K562 (cell line): ENCODE results near the gene CABLES1. TPM values are rescaled to one million over a fixed set of nuclear protein-coding genes. Genes with fewer than 3 reads are reported as not detected.
A peak's percentile ranks its signal among the peaks of the same experiment; 100 is the strongest.

Experiments used
- ATAC-seq: fragments of 200-7000 bp; cut with Tn5 transposase; 3 replicates; pipeline ENCODE4 v1.9.1; 2020; ENCODE audit warnings: moderate library complexity
- BruUV-seq: library from RNA; stranded (reverse); fragments of 400-500 nt; replicated peaks from 2 replicates; lab custom pipeline; 2021; lab: Mats Ljungman, UMichigan
- CTCF ChIA-PET: fragments of 300-600 bp; formaldehyde crosslinking; extraction: SDS; loops from one replicate; lab custom pipeline; 2021; ENCODE audit warnings: low intra/inter-chr PET ratio; lab: Yijun Ruan, JAX
- POLR2A ChIA-PET: fragments of 300-600, 350-650 bp; sonication (Branson Sonifier 250); formaldehyde crosslinking; extraction: SDS; loops from one replicate; lab custom pipeline; 2021; ENCODE audit warnings: antibody characterized with exemption, inconsistent platforms; lab: Yijun Ruan, JAX
- DNase-seq, 4 experiments: peaks; one replicate each; pipeline versions ENCODE4 v3.0.0 to v3.0.0-alpha.2; 2011 to 2018; ENCODE audit warnings: low spot score in 3 of 4, mixed read lengths in 3 of 4; ENCODE audit errors: extremely low read depth in 1 of 4
- FAIRE-seq: peaks from 2 replicates; lab custom pipeline; 2011; peaks lifted over from hg19 to GRCh38; lab: Jason Lieb, UNC
- H2AFZ ChIP-seq: 2 replicates; pipeline ENCODE4 v1.6.0; 2011; ENCODE audit warnings: low read depth, low read length, control low read depth, inconsistent platforms
- H3K27ac ChIP-seq: fragments of 200-600 bp; 3 replicates; pipeline ENCODE4 v1.8.0; 2011; ENCODE audit warnings: low read depth, mild to moderate bottlenecking, control low read depth, inconsistent platforms, low read length, moderate library complexity, mixed read lengths; ENCODE audit errors: extremely low read depth
- H3K27me3 ChIP-seq, 2 experiments: fragments of 300-600 bp in 1 of 2; 2 replicates in 1 of 2; 3 replicates in 1 of 2; pipeline versions ENCODE4 v1.6.0 to v1.8.0; 2011; ENCODE audit warnings: inconsistent platforms in 2 of 2, low read length in 2 of 2, mild to moderate bottlenecking in 1 of 2, mixed read lengths in 1 of 2, moderate library complexity in 1 of 2; ENCODE audit not compliant: control insufficient read depth in 2 of 2, insufficient read depth in 2 of 2
- H3K36me3 ChIP-seq: fragments of 300-600 bp; 3 replicates; pipeline ENCODE4 v1.8.0; 2011; ENCODE audit warnings: mild to moderate bottlenecking, low read length, inconsistent platforms; ENCODE audit not compliant: control insufficient read depth, insufficient read depth
- H3K4me1 ChIP-seq, 2 experiments: fragments of 200-600 bp in 1 of 2; replicated peaks in 1 of 2; 2 replicates in 1 of 2; 3 replicates in 1 of 2; pipeline versions ENCODE4 v1.5.1 to v1.8.0; 2011; ENCODE audit warnings: inconsistent platforms in 2 of 2, low read length in 2 of 2, mild to moderate bottlenecking in 1 of 2, mixed read lengths in 1 of 2, moderate library complexity in 1 of 2; ENCODE audit not compliant: control insufficient read depth in 2 of 2, insufficient read depth in 2 of 2
- H3K4me2 ChIP-seq: 2 replicates; pipeline ENCODE4 v1.6.1; 2011; ENCODE audit warnings: low read length, control low read depth, inconsistent platforms, mixed read lengths; ENCODE audit not compliant: insufficient read depth
- H3K4me3 ChIP-seq: fragments of 200-600 bp; sonication (generic), shearing (Covaris generic); 2 replicates; pipeline ENCODE4 v1.5.1; 2016; ENCODE audit warnings: control low read depth, inconsistent platforms
- H3K79me2 ChIP-seq: fragments of 200-600 bp; 3 replicates; pipeline ENCODE4 v1.8.0; 2011; ENCODE audit warnings: low read length, inconsistent platforms; ENCODE audit not compliant: control insufficient read depth, insufficient read depth
- H3K9ac ChIP-seq, 2 experiments: 2 replicates each; pipeline versions ENCODE4 v1.6.0 to v1.6.1; 2011; ENCODE audit warnings: low read depth in 2 of 2, low read length in 2 of 2, control low read depth in 1 of 2, inconsistent platforms in 1 of 2, mild to moderate bottlenecking in 1 of 2, mixed read lengths in 1 of 2; ENCODE audit not compliant: insufficient read depth in 1 of 2
- H3K9me1 ChIP-seq: one replicate; pipeline ENCODE4 v1.6.0; 2011; ENCODE audit warnings: inconsistent platforms, mild to moderate bottlenecking, low read length, moderate library complexity; ENCODE audit not compliant: control insufficient read depth, insufficient read depth
- H3K9me3 ChIP-seq: replicated peaks from 2 replicates; pipeline ENCODE4 v1.5.1; 2011; ENCODE audit warnings: low read depth, low read length, inconsistent platforms; ENCODE audit not compliant: control insufficient read depth, insufficient read depth
- H4K20me1 ChIP-seq: replicated peaks from 2 replicates; pipeline ENCODE4 v1.6.1; 2011; ENCODE audit warnings: low read length, inconsistent platforms, mixed read lengths; ENCODE audit not compliant: control insufficient read depth, insufficient read depth
- HDGF ChIP-seq: fragments of 450-650 bp; IDR thresholded peaks from 2 replicates; pipeline ENCODE4 v1.6.1; 2016
- KAT7 ChIP-seq: sonication (generic); formaldehyde crosslinking; IDR thresholded peaks from 2 replicates; pipeline ENCODE4 v1.8.0; 2022; ENCODE audit warnings: missing genetic modification reagents, mild to moderate bottlenecking, borderline replicate concordance
- MAFK ChIP-seq: IDR thresholded peaks from 2 replicates; pipeline ENCODE4 v1.6.1; 2011; ENCODE audit warnings: low read length, improper control_type of control experiment
- MXD1 ChIP-seq: fragments of 250-450 bp; sonication (Bioruptor Pico); IDR thresholded peaks from 2 replicates; pipeline ENCODE4 v1.8.0; 2021; ENCODE audit warnings: borderline replicate concordance, mild to moderate bottlenecking, moderate library complexity; ENCODE audit not compliant: poor library complexity, severe bottlenecking
- PCBP2 ChIP-seq: fragments of 200-400 bp; formaldehyde crosslinking; IDR thresholded peaks from 2 replicates; pipeline ENCODE4 v1.6.1; 2018; ENCODE audit warnings: low read length, low read depth, mild to moderate bottlenecking, moderate library complexity; ENCODE audit not compliant: poor library complexity, severe bottlenecking
- ZNF699 ChIP-seq: fragments of 250-450 bp; sonication (Bioruptor Pico); IDR thresholded peaks from 2 replicates; pipeline ENCODE4 v1.8.0; 2021; ENCODE audit warnings: mild to moderate bottlenecking, moderate library complexity; ENCODE audit not compliant: insufficient replicate concordance
- WGBS: fragments of 100-300 bp; shearing (Covaris generic); methylation state at CpG from one replicate; pipeline ENCODE4 v1.1.6; 2016; ENCODE audit warnings: low coverage, mixed read lengths; ENCODE audit not compliant: insufficient coverage; ENCODE audit errors: missing lambda C conversion rate; 5-methylcytosine and 5-hydroxymethylcytosine counted together
- in situ Hi-C: fragments of 300-500 bp; cut with MboI; formaldehyde crosslinking; loops from 4 replicates; pipeline ENCODE4 v1.15.0; 2018; ENCODE audit warnings: inconsistent platforms, mixed read lengths
- intact Hi-C: fragments of 100-400 bp; cut with micrococcal nuclease; formaldehyde crosslinking; loops from 2 replicates; pipeline ENCODE4 v1.14.2; 2022
- polyA plus RNA-seq, 8 experiments: library from polyadenylated mRNA; depleted of rRNA in 4 of 8; stranded (reverse) in 5 of 8; unstranded in 3 of 8; fragments of >200 nt; fragmentation: Nextera tagmentation in 2 of 8; fragmentation: Illumina TruSeq in 1 of 8; extraction: Ambion mirVana in 2 of 8; extraction: Trizol in 1 of 8; gene quantifications; 2 replicates each; pipeline versions ENCODE4 v1.2.1 to v1.2.3, GENCODE V29; 2011 to 2014; ENCODE audit warnings: inconsistent platforms in 1 of 8, missing spikeins in 1 of 8
- total RNA-seq, 7 experiments: library from RNA; depleted of rRNA in 6 of 7; stranded (reverse); fragments of >200 nt in 6 of 7; fragmentation: Illumina TruSeq in 2 of 7; extraction: Trizol in 2 of 7; gene quantifications; 2 replicates each; pipeline versions ENCODE4 v1.2.1 to v1.2.3, GENCODE V29; 2011 to 2021; ENCODE audit warnings: low replicate concordance in 1 of 7

CABLES1 gene
- total and polyA plus RNA-seq, 9 of the 15 experiments (the other 6 are each of a cell fraction or from before 2014, with no cell fraction given): 0.04 to 0.10 (median 0.06) TPM; not detected in 3

DNA sequence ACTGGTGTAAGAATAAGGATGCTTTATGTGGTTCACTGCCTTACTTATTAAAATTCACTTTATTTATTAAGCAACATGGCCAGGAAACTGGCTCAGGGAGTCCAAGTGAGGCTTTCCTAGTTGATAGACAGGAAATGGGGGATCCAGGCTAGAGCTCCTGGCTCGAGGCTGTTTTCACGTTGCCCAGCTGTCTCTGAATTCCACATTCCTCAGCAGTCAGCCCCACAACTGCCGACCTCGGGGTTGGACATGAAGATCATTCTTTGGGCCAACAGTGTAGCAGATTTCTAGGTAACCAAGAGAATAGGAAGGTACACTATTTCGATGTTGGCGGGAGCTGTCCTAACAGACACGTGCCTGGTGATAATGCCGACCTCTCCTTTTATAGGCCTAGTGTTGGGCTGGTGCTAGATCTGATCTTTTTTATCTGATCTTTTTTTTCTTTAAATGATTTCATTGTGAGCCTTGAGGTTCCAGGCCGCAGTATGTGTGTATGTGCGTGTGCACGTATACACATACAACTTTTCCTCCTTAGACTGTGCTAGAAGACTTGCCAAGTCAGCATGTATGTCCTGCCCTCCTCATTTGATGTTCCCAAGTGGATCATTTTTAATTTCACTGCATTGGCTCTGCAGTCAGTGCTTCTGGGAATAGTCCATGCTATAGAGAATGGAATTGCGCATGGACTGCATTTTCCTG lies 103.5 kb downstream of the CABLES1 start (continued):
- TF ChIP-seq MXD1 (CRISPR knock-in tag) (no peak), MAFK (peak; percentile 55), HDGF (no peak)
- TF ChIP-seq, all 486 proteins: peak for 7

DNA sequence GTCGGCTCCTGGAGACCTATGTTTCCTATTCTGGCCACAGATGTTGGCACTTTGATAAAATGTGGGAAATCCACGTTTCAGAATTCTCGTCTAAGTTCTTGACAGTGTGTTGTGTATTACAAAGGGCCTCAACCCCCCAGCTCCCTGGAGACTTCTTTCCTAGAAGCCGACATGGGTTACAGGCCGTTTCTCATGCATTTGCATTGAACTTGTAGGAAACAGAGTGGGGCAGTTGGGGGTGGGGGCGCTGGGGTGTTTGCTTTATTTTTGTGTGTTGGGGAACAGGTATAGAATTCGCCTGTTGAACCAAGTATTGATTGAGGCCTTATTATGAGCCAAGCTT lies 104.0 kb downstream of the CABLES1 start:
- Histone ChIP-seq H3K9ac (no peak overlapping the region), H3K27ac (no peak overlapping the region), H3K36me3 (no peaks in the 10 kb centered on the region), H3K79me2 (no peaks in the 10 kb centered on the region), H3K27me3 (peaks cover 66 to 75% of the 10 kb centered on the region in 2 experiments), H3K4me3 (no peak overlapping the region), H3K9me1 (no peaks in the 10 kb centered on the region), H3K9me3 (no peaks in the 10 kb centered on the region), H2AFZ (no peak overlapping the region), H3K4me1 (peaks cover 0 to 5% of the 10 kb centered on the region in 2 experiments; a peak in 2 of 5 replicates), H3K4me2 (no peak overlapping the region), H4K20me1 (no peaks in the 10 kb centered on the region)
- POLR2A ChIA-PET: interaction anchor here (0.6 kb wide), 1 partner anchor 26 kb away, joined by 4 read pairs; no protein-coding TSS in a partner anchor
- DNase-seq: no peak
- FAIRE-seq: no peak
- no TSS peak for BruUV-seq
- CTCF ChIA-PET: no interaction called here
- 3% methylated on average over 7 of the region's 7 CpGs for WGBS
- intact Hi-C loops (loop anchor here (10.0 kb wide), 1 partner anchor 265 kb away; the partner anchor contains the start of gene RMC1), in situ Hi-C loops (no loop called here)
- TF ChIP-seq PCBP2 (no peak), ZNF699 (CRISPR knock-in tag) (no peak), KAT7 (CRISPR knock-in tag) (no peak)
- no peak for ATAC-seq
